Cardiac muscle cell (in vitro differentiated cells and primary cell): ENCODE measurements around the gene SMAD3. TPM values are rescaled to one million over a fixed set of nuclear protein-coding genes. Genes with fewer than 3 reads are reported as not detected.
A peak's percentile ranks its signal among the peaks of the same experiment; 100 is the strongest.
"Not testable (repeated sequence)": the region's sequence is repeated elsewhere in the genome, so short reads cannot be mapped to it uniquely, and the experiment has no call there.

Experiments
- DNase-seq, 2 donors: peaks; one replicate each; pipeline versions ENCODE4 v3.0.0 to v3.0.0-alpha.2; 2010 to 2017; ENCODE audit warnings: low read depth in 1 of 2, low spot score in 1 of 2
- H3K27ac ChIP-seq: fragments of 200-600 bp; sonication (generic); 2 replicates; pipeline ENCODE4 v1.5.1; 2016
- H3K27me3 ChIP-seq: fragments of 200-600 bp; sonication (generic); 2 replicates; pipeline ENCODE4 v1.6.0; 2016; ENCODE audit warnings: control low read depth
- H3K36me3 ChIP-seq: fragments of 200-600 bp; sonication (generic); 2 replicates; pipeline ENCODE4 v1.5.1; 2016; ENCODE audit warnings: control low read depth
- H3K4me1 ChIP-seq: fragments of 200-600 bp; sonication (generic); 2 replicates; pipeline ENCODE4 v1.8.1; 2017; ENCODE audit warnings: low read depth, mild to moderate bottlenecking, mixed run types
- H3K4me3 ChIP-seq: fragments of 200-600 bp; sonication (generic); 2 replicates; pipeline ENCODE4 v1.5.1; 2016; ENCODE audit warnings: mild to moderate bottlenecking
- H3K9me3 ChIP-seq: fragments of 200-600 bp; sonication (generic); 2 replicates; pipeline ENCODE4 v1.5.1; 2017; ENCODE audit warnings: low read depth, mild to moderate bottlenecking, control low read depth
- CTCF ChIP-seq: IDR thresholded peaks from 2 replicates; pipeline ENCODE4 v1.5.1; 2012; ENCODE audit warnings: low read depth, mild to moderate bottlenecking, low read length
- polyA plus RNA-seq: library from polyadenylated mRNA; unstranded; fragments of >200 nt; fragmentation: Nextera tagmentation; extraction: Ambion mirVana; gene quantifications from 2 replicates; pipeline ENCODE4 v1.2.1, GENCODE V29; 2016
- total RNA-seq: library from RNA; depleted of rRNA; stranded (reverse); fragments of >200 nt; gene quantifications from 2 replicates; pipeline ENCODE4 v1.2.3, GENCODE V29; 2016

The SMAD3 gene
- total and polyA plus RNA-seq, 2 experiments from 2014 or later: 16.3 to 29.2 TPM

GRCh38 chr15:67024314-67024997 is 40.9 kb upstream of the SMAD3 start:
- no peaks in the 10 kb centered on the region for H3K36me3 ChIP-seq
- H3K9me3 ChIP-seq: no peaks in the 10 kb centered on the region
- H3K4me3 ChIP-seq: no peak overlapping the region
- peak in 1 of 2 donors; percentile 97 for DNase-seq
- no peaks in the 10 kb centered on the region for H3K27me3 ChIP-seq
- H3K27ac ChIP-seq: peak overlapping the region; percentile 33
- no peak for TF ChIP-seq CTCF
- H3K4me1 ChIP-seq: peaks cover 20% of the 10 kb centered on the region

- no peak for TF ChIP-seq CTCF
- H3K4me3 ChIP-seq: no peak overlapping the region
- no peaks in the 10 kb centered on the region for H3K27me3 ChIP-seq
- H3K9me3 ChIP-seq: no peaks in the 10 kb centered on the region
- H3K4me1 ChIP-seq: peaks cover 25% of the 10 kb centered on the region
- DNase-seq: no peak
- H3K36me3 ChIP-seq: no peaks in the 10 kb centered on the region
- no peak overlapping the region for H3K27ac ChIP-seq
Measured at GRCh38 chr15:67024998-67025368, 40.4 kb upstream of the SMAD3 start.

GRCh38 chr15:67025719-67026609 is 39.4 kb upstream of the SMAD3 start:
- Histone ChIP-seq H3K4me3 (no peak overlapping the region), H3K4me1 (peaks cover 35% of the 10 kb centered on the region), H3K9me3 (no peaks in the 10 kb centered on the region), H3K27me3 (no peaks in the 10 kb centered on the region), H3K27ac (no peak overlapping the region), H3K36me3 (no peaks in the 10 kb centered on the region)
- peak in 1 of 2 donors; percentile 83 for DNase-seq
- TF ChIP-seq CTCF: no peak

DNA sequence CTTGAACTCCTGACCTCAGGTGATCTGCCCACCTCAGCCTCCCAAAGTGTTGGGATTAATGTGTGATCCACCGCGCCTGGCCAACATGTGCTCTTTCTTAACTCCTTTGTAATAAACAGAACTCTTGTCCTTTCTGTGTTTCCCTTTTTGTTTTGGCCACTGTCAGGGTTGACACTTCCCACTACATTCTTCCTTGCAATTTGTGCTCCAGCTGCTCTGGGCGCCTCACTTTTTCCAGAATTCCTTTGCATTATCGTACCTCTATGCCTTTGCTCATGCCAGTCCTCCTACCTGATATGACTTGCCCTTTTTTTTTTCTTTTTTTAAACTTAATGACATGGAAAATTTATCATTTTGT is 38.8 kb upstream of the SMAD3 start:
- no peak overlapping the region for H3K4me3 ChIP-seq
- H3K27me3 ChIP-seq: no peaks in the 10 kb centered on the region
- TF ChIP-seq CTCF: no peak
- no peaks in the 10 kb centered on the region for H3K36me3 ChIP-seq
- DNase-seq: no peak
- H3K9me3 ChIP-seq: no peaks in the 10 kb centered on the region
- H3K4me1 ChIP-seq: peaks cover 41% of the 10 kb centered on the region
- no peak overlapping the region for H3K27ac ChIP-seq

DNA sequence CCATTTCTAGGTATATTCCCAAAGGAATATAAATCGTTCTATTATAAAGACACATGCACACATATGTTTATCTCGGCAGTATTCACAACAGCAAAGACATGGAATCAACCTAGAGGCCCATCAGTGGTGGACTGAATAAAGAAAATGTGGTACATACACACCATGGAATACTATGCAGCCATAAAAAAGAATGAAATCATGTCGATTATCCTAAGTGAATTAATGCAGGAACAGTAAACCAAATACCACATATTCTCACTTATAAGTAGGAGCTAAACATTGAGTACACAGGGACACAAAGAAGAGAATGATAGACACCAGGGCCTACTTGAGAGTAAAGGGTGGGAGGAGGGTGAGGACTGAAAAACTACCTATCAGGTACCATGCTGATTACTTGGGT is 37.0 kb upstream of the SMAD3 start:
- not testable (repeated sequence) for H3K27ac ChIP-seq, DNase-seq, H3K9me3 ChIP-seq, H3K27me3 ChIP-seq, H3K36me3 ChIP-seq, H3K4me3 ChIP-seq
- H3K4me1 ChIP-seq: peaks cover 47% of the 10 kb centered on the region
